ENCODE data around the gene POLR2C.

The POLR2C gene

GRCh38 chr16:57500578-57501111, 38.2 kb downstream of the POLR2C start:
- TF ChIP-seq CTCF (conservative IDR thresholded peaks at IDR 0.05): no peak
- no peak for TF ChIP-seq ZFX (IDR thresholded peaks at IDR 0.05)
- H3K27ac ChIP-seq: 0 out of 2 replicates have a peak overlapping the region, but pooled peaks have one; percentile 5

DNA sequence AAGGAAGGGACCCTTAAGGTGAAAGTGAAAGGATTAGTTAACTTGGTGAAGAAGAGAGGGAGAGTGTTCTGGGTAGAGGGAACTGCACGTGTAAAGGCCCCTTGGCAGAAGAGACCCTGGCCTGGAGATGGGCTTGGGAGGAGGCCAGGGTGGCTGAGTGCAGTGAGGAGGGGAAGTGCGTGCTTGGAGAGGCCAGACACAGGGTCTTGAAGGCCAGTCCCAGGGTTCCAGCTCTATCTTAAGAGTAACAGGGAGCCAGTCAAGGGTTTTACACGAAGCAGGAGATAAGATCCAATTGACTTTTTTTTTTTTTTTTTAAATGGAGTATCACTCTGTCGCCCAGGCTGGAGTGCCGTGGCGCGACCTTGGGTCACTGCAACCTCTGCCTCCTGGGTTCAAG, 39.0 kb downstream of the POLR2C start:
- TF ChIP-seq CTCF (conservative IDR thresholded peaks at IDR 0.05): no peak
- no peak for TF ChIP-seq ZFX (IDR thresholded peaks at IDR 0.05)
- 0 out of 2 replicates have a peak overlapping the region, but pooled peaks have one; percentile 5 for H3K27ac ChIP-seq

- H3K27ac ChIP-seq: no peak overlapping the region
- no peak for TF ChIP-seq ZFX (IDR thresholded peaks at IDR 0.05)
- TF ChIP-seq CTCF (conservative IDR thresholded peaks at IDR 0.05): no peak
Observed at GRCh38 chr16:57502048-57502775, 39.7 kb downstream of the POLR2C start.

GRCh38 chr16:57503366-57503765, 40.9 kb downstream of the POLR2C start:
- TF ChIP-seq ZFX (IDR thresholded peaks at IDR 0.05): no peak
- H3K27ac ChIP-seq: no peak overlapping the region

- TF ChIP-seq ZFX (IDR thresholded peaks at IDR 0.05): no peak
- TF ChIP-seq CTCF (conservative IDR thresholded peaks at IDR 0.05): no peak
- H3K27ac ChIP-seq: no peak overlapping the region
Observed at GRCh38 chr16:57504001-57504400, 41.5 kb downstream of the POLR2C start.

DNA sequence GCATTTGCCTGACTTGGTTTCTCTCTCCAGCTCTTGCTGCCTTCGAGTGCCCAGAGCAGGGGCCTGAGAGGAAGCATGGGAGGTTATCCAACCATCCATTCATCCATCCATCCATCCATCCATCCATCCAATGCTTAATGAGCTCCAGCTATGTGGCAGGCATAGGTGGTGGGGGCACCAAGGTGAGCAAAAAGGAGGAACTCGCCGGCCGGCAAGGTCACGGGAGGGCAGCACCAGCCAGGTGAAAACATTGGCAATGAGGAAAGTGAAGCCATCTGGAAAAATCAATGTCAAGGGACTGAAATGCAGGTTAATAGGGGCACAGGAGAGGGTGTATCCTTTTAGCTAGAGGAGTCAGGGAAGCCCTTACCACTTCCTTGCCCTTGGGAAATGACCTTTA, 42.0 kb downstream of the POLR2C start:
- TF ChIP-seq CTCF (conservative IDR thresholded peaks at IDR 0.05) (no peak), ZFX (IDR thresholded peaks at IDR 0.05) (no peak)
- H3K27ac ChIP-seq: no peak overlapping the region

DNA sequence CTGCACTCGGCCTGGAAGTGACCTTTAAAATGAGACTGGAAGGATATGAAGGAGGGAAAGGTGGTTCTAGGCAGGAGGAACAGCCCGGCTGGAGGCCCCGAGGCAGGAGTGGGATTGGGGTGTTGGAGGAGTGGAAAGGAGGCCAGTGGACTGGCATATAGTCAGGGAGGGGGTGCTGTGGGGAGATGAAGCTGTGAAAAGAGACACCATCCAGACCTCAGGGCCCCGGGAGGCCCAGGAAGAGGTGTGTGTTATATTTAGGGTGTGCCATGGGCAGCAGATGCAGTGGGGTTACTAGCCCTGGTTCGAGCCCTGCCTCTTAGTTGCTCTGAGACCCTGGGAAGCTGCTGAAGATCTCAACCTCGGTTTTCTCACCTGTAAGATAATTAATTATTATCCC, 42.7 kb downstream of the POLR2C start:
- H3K27ac ChIP-seq: no peak overlapping the region
- TF ChIP-seq ZFX (IDR thresholded peaks at IDR 0.05): no peak
- no peak for TF ChIP-seq CTCF (conservative IDR thresholded peaks at IDR 0.05)
